ENCODE results near the gene NDOR1.

NDOR1 gene

GRCh38 chr9:137178939-137179630, 26.4 kb upstream of the NDOR1 start:
- no peak for TF ChIP-seq CTCF (IDR thresholded peaks at IDR 0.05; ENCODE audit: insufficient read depth, low read depth, low read length, missing control alignments)
- DNase-seq (ENCODE audit: low read depth): no peak
- H3K4me3 ChIP-seq (ENCODE audit: low read length): no peak overlapping the region

GRCh38 chr9:137179761-137180160, 25.7 kb upstream of the NDOR1 start:
- no peak for TF ChIP-seq CTCF (IDR thresholded peaks at IDR 0.05; ENCODE audit: insufficient read depth, low read depth, low read length, missing control alignments)
- DNase-seq (ENCODE audit: low read depth): no peak
- no peak overlapping the region for H3K4me3 ChIP-seq (ENCODE audit: low read length)

- TF ChIP-seq CTCF (IDR thresholded peaks at IDR 0.05; ENCODE audit: insufficient read depth, low read depth, low read length, missing control alignments): no peak
- DNase-seq (ENCODE audit: low read depth): no peak
- no peak overlapping the region for H3K4me3 ChIP-seq (ENCODE audit: low read length)
Measured at GRCh38 chr9:137180491-137180890, 25.0 kb upstream of the NDOR1 start.

GRCh38 chr9:137181680-137182079, 23.8 kb upstream of the NDOR1 start:
- no peak for TF ChIP-seq CTCF (IDR thresholded peaks at IDR 0.05; ENCODE audit: insufficient read depth, low read depth, low read length, missing control alignments)
- H3K4me3 ChIP-seq (ENCODE audit: low read length): no peak overlapping the region
- no peak for DNase-seq (ENCODE audit: low read depth)

GRCh38 chr9:137182836-137183235, 22.7 kb upstream of the NDOR1 start:
- TF ChIP-seq CTCF (IDR thresholded peaks at IDR 0.05; ENCODE audit: insufficient read depth, low read depth, low read length, missing control alignments): no peak
- DNase-seq (ENCODE audit: low read depth): no peak
- H3K4me3 ChIP-seq (ENCODE audit: low read length): no peak overlapping the region

- no peak for TF ChIP-seq CTCF (IDR thresholded peaks at IDR 0.05; ENCODE audit: insufficient read depth, low read depth, low read length, missing control alignments)
- no peak overlapping the region for H3K4me3 ChIP-seq (ENCODE audit: low read length)
Measured at GRCh38 chr9:137183980-137184595, 21.4 kb upstream of the NDOR1 start.

More at GRCh38 chr9:137183980-137184595, 21.4 kb upstream of the NDOR1 start:
- no peak for DNase-seq (ENCODE audit: low read depth)

Measured in epithelial cell of esophagus (primary cell).